K562 (cell line): Measurements from ENCODE around the gene SIRPA. TPM values are rescaled to one million over a fixed set of nuclear protein-coding genes. Genes with fewer than 3 reads are reported as not detected.

Experiments used
- ARID3B ChIP-seq: fragments of 250-450 bp; sonication (Bioruptor Pico); IDR thresholded peaks from 2 replicates; pipeline ENCODE4 v1.4.0; 2020; ENCODE audit warnings: borderline replicate concordance
- BCLAF1 ChIP-seq, 2 experiments: fragments of 450-650 bp in 1 of 2; IDR thresholded peaks; 2 replicates each; pipeline ENCODE4 v1.6.1; 2011 to 2017; ENCODE audit warnings: low read depth in 2 of 2, antibody characterized with exemption in 1 of 2, borderline replicate concordance in 1 of 2, low read length in 1 of 2, mild to moderate bottlenecking in 1 of 2, mixed read lengths in 1 of 2; ENCODE audit not compliant: control insufficient read depth in 1 of 2
- CC2D1A ChIP-seq: fragments of 450-650 bp; IDR thresholded peaks from 2 replicates; pipeline ENCODE4 v1.6.1; 2017; ENCODE audit warnings: mild to moderate bottlenecking
- EHMT2 ChIP-seq: fragments of 450-650 bp; IDR thresholded peaks from 2 replicates; pipeline ENCODE4 v1.6.1; 2018; ENCODE audit warnings: antibody characterized with exemption
- HIVEP1 ChIP-seq: fragments of 250-450 bp; sonication (Bioruptor Pico); IDR thresholded peaks from 2 replicates; pipeline ENCODE4 v1.4.0; 2020; ENCODE audit warnings: mild to moderate bottlenecking
- HOXB6 ChIP-seq: fragments of 250-450 bp; sonication (Bioruptor Pico); IDR thresholded peaks from 2 replicates; pipeline ENCODE4 v1.5.1; 2022; ENCODE audit warnings: mild to moderate bottlenecking, borderline replicate concordance
- KAT2B ChIP-seq: IDR thresholded peaks from one replicate; pipeline ENCODE4 v1.6.1; 2012; ENCODE audit warnings: low read depth, mild to moderate bottlenecking, control low read depth, inconsistent platforms, low read length, moderate library complexity
- MYC ChIP-seq, 2 experiments: fragments of 250-450 bp in 1 of 2; sonication (Bioruptor Pico) in 1 of 2; IDR thresholded peaks; 2 replicates each; pipeline versions ENCODE4 v1.5.1 to v1.6.1; 2012 to 2021; ENCODE audit warnings: low read depth in 2 of 2, borderline replicate concordance in 1 of 2, improper control_type of control experiment in 1 of 2, low read length in 1 of 2, mild to moderate bottlenecking in 1 of 2, moderate library complexity in 1 of 2
- RB1 ChIP-seq: fragments of 450-650 bp; IDR thresholded peaks from 2 replicates; pipeline ENCODE4 v1.6.1; 2017; ENCODE audit warnings: low read depth, mild to moderate bottlenecking
- RBM14 ChIP-seq: fragments of 200-400 bp; formaldehyde crosslinking; IDR thresholded peaks from 2 replicates; pipeline ENCODE4 v1.6.1; 2018; ENCODE audit warnings: low read depth, mild to moderate bottlenecking, low read length, moderate library complexity, borderline replicate concordance; ENCODE audit not compliant: insufficient read depth
- SIN3A ChIP-seq, 2 experiments: fragments of 150-350 bp in 1 of 2; IDR thresholded peaks; 2 replicates each; pipeline ENCODE4 v1.6.1; 2011 to 2016; ENCODE audit warnings: borderline replicate concordance in 2 of 2, low read depth in 2 of 2, low read length in 2 of 2, mild to moderate bottlenecking in 2 of 2, moderate library complexity in 2 of 2; ENCODE audit not compliant: control insufficient read depth in 1 of 2
- SIN3B ChIP-seq: fragments of 450-650 bp; IDR thresholded peaks from 2 replicates; pipeline ENCODE4 v1.6.1; 2017; ENCODE audit warnings: low read depth, mild to moderate bottlenecking, moderate library complexity
- SP1 ChIP-seq: sonication (generic); formaldehyde crosslinking; IDR thresholded peaks from 2 replicates; pipeline ENCODE4 v1.8.1; 2022; ENCODE audit warnings: mild to moderate bottlenecking, missing genetic modification reagents
- STAG1 ChIP-seq: sonication (generic); formaldehyde crosslinking; IDR thresholded peaks from 2 replicates; pipeline ENCODE4 v1.5.0; 2020; ENCODE audit warnings: missing genetic modification reagents, borderline replicate concordance
- ZBTB26 ChIP-seq: fragments of 450-650 bp; formaldehyde crosslinking; IDR thresholded peaks from 2 replicates; pipeline ENCODE4 v1.4.0; 2022; ENCODE audit warnings: missing genetic modification characterization
- ZNF695 ChIP-seq: fragments of 450-650 bp; formaldehyde crosslinking; IDR thresholded peaks from 2 replicates; pipeline ENCODE4 v1.4.0; 2020; ENCODE audit warnings: mild to moderate bottlenecking, moderate library complexity
- polyA plus RNA-seq, 8 experiments: library from polyadenylated mRNA; depleted of rRNA in 4 of 8; stranded (reverse) in 5 of 8; unstranded in 3 of 8; fragments of >200 nt; fragmentation: Nextera tagmentation in 2 of 8; fragmentation: Illumina TruSeq in 1 of 8; extraction: Ambion mirVana in 2 of 8; extraction: Trizol in 1 of 8; gene quantifications; 2 replicates each; pipeline versions ENCODE4 v1.2.1 to v1.2.3, GENCODE V29; 2011 to 2014; ENCODE audit warnings: inconsistent platforms in 1 of 8, missing spikeins in 1 of 8
- total RNA-seq, 7 experiments: library from RNA; depleted of rRNA in 6 of 7; stranded (reverse); fragments of >200 nt in 6 of 7; fragmentation: Illumina TruSeq in 2 of 7; extraction: Trizol in 2 of 7; gene quantifications; 2 replicates each; pipeline versions ENCODE4 v1.2.1 to v1.2.3, GENCODE V29; 2011 to 2021; ENCODE audit warnings: low replicate concordance in 1 of 7
- TF ChIP-seq, protein P1 (sequence below): sonication (generic); formaldehyde crosslinking; IDR thresholded peaks from 2 replicates; pipeline ENCODE4 v1.8.0; 2022; ENCODE audit warnings: mild to moderate bottlenecking, missing genetic modification reagents
- TF ChIP-seq, protein P2 (sequence below): fragments of 250-450 bp; sonication (Bioruptor Pico); IDR thresholded peaks from 2 replicates; pipeline ENCODE4 v1.8.0; 2022; ENCODE audit warnings: moderate library complexity, mild to moderate bottlenecking, inconsistent platforms

Gene SIRPA
- total and polyA plus RNA-seq, 9 of the 15 experiments (the other 6 are each of a cell fraction or from before 2014, with no cell fraction given), result 0.01 to 0.40 (median 0.11) TPM; not detected in 2

GRCh38 chr20:1965520-1966351, 70.5 kb downstream of the SIRPA start (continued):
- no peak for TF ChIP-seq ARID3B (CRISPR knock-in tag)
- TF ChIP-seq STAG1 (CRISPR knock-in tag), result peak; percentile 60; the same call in 1 of the 2 replicates
- peak; percentile 76 for TF ChIP-seq MYC (IDR thresholded peaks at IDR 0.05; ENCODE audit: low read depth, low read length)
- no peak for TF ChIP-seq MYC (CRISPR knock-in tag; IDR thresholded peaks at IDR 0.05; ENCODE audit: borderline replicate concordance, low read depth)
- TF ChIP-seq HOXB6, result no peak
- no peak for TF ChIP-seq RBM14
- TF ChIP-seq ZBTB26 (CRISPR knock-in tag), result no peak
- TF ChIP-seq, protein P1, sequence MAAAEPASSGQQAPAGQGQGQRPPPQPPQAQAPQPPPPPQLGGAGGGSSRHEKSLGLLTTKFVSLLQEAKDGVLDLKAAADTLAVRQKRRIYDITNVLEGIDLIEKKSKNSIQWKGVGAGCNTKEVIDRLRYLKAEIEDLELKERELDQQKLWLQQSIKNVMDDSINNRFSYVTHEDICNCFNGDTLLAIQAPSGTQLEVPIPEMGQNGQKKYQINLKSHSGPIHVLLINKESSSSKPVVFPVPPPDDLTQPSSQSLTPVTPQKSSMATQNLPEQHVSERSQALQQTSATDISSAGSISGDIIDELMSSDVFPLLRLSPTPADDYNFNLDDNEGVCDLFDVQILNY (CRISPR knock-in tag), result no peak
- TF ChIP-seq HIVEP1, result no peak
- TF ChIP-seq ZNF695 (CRISPR knock-in tag), result no peak
- peak; percentile 34; the same call in 1 of the 2 replicates for TF ChIP-seq CC2D1A
- TF ChIP-seq SP1, result no peak
- TF ChIP-seq EHMT2, result no peak
- no peak for TF ChIP-seq KAT2B
- TF ChIP-seq RB1, result peak; percentile 19; the same call in 1 of the 2 replicates
- TF ChIP-seq SIN3B, result no peak
- TF ChIP-seq SIN3A (IDR thresholded peaks at IDR 0.05; ENCODE audit: borderline replicate concordance in 2 of 2, control insufficient read depth in 1 of 2, low read depth in 2 of 2, low read length in 2 of 2), result no peak
- no peak for TF ChIP-seq BCLAF1 (IDR thresholded peaks at IDR 0.05; ENCODE audit: borderline replicate concordance in 1 of 2, control insufficient read depth in 1 of 2, low read depth in 2 of 2, low read length in 1 of 2)
- TF ChIP-seq, protein P2, sequence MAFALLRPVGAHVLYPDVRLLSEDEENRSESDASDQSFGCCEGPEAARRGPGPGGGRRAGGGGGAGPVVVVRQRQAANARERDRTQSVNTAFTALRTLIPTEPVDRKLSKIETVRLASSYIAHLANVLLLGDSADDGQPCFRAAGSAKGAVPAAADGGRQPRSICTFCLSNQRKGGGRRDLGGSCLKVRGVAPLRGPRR, result no peak
